Endothelial cell of umbilical vein (primary cell): ENCODE data around the gene RHBDD3. TPM values are rescaled to one million over a fixed set of nuclear protein-coding genes. Genes with fewer than 3 reads are reported as not detected.

ENCODE experiments used
- BruUV-seq: library from RNA; stranded (reverse); fragments of 400-500 nt; replicated peaks from 2 replicates; lab custom pipeline; 2021; lab: Mats Ljungman, UMichigan
- CTCF ChIA-PET: fragments of 300-600, 350-600 bp; sonication (Branson Sonifier 250); formaldehyde crosslinking; loops from one replicate; lab custom pipeline; 2021; ENCODE audit warnings: antibody characterized with exemption, inconsistent platforms; lab: Charles Lee
- POLR2A ChIA-PET: fragments of 300-600, 350-600 bp; sonication (Branson Sonifier 250); formaldehyde crosslinking; loops from one replicate; lab custom pipeline; 2021; ENCODE audit warnings: antibody characterized with exemption, inconsistent platforms; lab: Charles Lee
- DNase-seq: peaks from one replicate; pipeline ENCODE4 v3.0.0-alpha.2; 2011; ENCODE audit warnings: low read depth, low spot score
- FAIRE-seq: peaks from 2 replicates; lab custom pipeline; 2011; peaks lifted over from hg19 to GRCh38; lab: Jason Lieb, UNC
- H2AFZ ChIP-seq: 2 replicates; pipeline ENCODE4 v1.6.0; 2012; ENCODE audit warnings: low read depth, low read length, control low read depth, inconsistent platforms
- H3K27ac ChIP-seq: 2 replicates; pipeline ENCODE4 v1.5.1; 2011; ENCODE audit warnings: low read depth, mild to moderate bottlenecking, control low read depth, low read length, moderate library complexity; ENCODE audit not compliant: insufficient read depth
- H3K27me3 ChIP-seq, 2 experiments: 2 replicates each; pipeline versions ENCODE4 v1.6.0 to v1.6.1; 2011; ENCODE audit warnings: low read length in 2 of 2, mixed read lengths in 1 of 2; ENCODE audit not compliant: control insufficient read depth in 2 of 2, insufficient read depth in 2 of 2
- H3K36me3 ChIP-seq, 2 experiments: 2 replicates in 1 of 2; 3 replicates in 1 of 2; pipeline ENCODE4 v1.5.1; 2011; ENCODE audit warnings: low read length in 2 of 2, mild to moderate bottlenecking in 1 of 2, moderate library complexity in 1 of 2; ENCODE audit not compliant: control insufficient read depth in 2 of 2, insufficient read depth in 2 of 2; ENCODE audit errors: extremely low read depth in 1 of 2
- H3K4me1 ChIP-seq: 3 replicates; pipeline ENCODE4 v1.5.1; 2011; ENCODE audit warnings: mild to moderate bottlenecking, low read length; ENCODE audit not compliant: control insufficient read depth, insufficient read depth; ENCODE audit errors: extremely low read depth
- H3K4me2 ChIP-seq: 2 replicates; pipeline ENCODE4 v1.6.1; 2011; ENCODE audit warnings: low read length, control low read depth, mixed read lengths; ENCODE audit not compliant: insufficient read depth
- H3K4me3 ChIP-seq, 3 experiments: fragments of 200-600 bp in 1 of 3; sonication (generic), shearing (Covaris generic) in 1 of 3; replicated peaks in 1 of 3; 2 replicates each; pipeline ENCODE4 v1.5.1; 2011 to 2016; ENCODE audit warnings: control low read depth in 3 of 3, low read length in 3 of 3, mild to moderate bottlenecking in 2 of 3, inconsistent platforms in 1 of 3, low read depth in 1 of 3, moderate library complexity in 1 of 3; ENCODE audit not compliant: insufficient read depth in 1 of 3
- H3K79me2 ChIP-seq: 2 replicates; pipeline ENCODE4 v1.6.0; 2012; ENCODE audit warnings: low read length, inconsistent platforms; ENCODE audit not compliant: control insufficient read depth, insufficient read depth
- H3K9ac ChIP-seq: replicated peaks from 2 replicates; pipeline ENCODE3; 2011; ENCODE audit warnings: low read length, control low read depth; ENCODE audit not compliant: insufficient read depth; ENCODE audit errors: extremely low read depth
- H3K9me1 ChIP-seq: replicated peaks from 3 replicates; pipeline ENCODE4 v1.6.0; 2011; ENCODE audit warnings: mild to moderate bottlenecking, low read length; ENCODE audit not compliant: control insufficient read depth, insufficient read depth; ENCODE audit errors: extremely low read depth
- H3K9me3 ChIP-seq: replicated peaks from 2 replicates; pipeline ENCODE4 v1.5.1; 2012; ENCODE audit warnings: low read length, inconsistent platforms; ENCODE audit not compliant: control insufficient read depth, insufficient read depth
- H4K20me1 ChIP-seq: replicated peaks from 2 replicates; pipeline ENCODE3; 2011; ENCODE audit warnings: mild to moderate bottlenecking, low read length; ENCODE audit not compliant: control insufficient read depth, insufficient read depth; ENCODE audit errors: extremely low read depth
- CTCF ChIP-seq, 2 donors: IDR thresholded peaks; 1 replicate in 1 of 2; 2 replicates in 1 of 2; pipeline ENCODE4 v1.5.1; 2011; ENCODE audit warnings: low read length in 2 of 2, mild to moderate bottlenecking in 2 of 2, moderate library complexity in 2 of 2, control low read depth in 1 of 2, inconsistent platforms in 1 of 2, low read depth in 1 of 2; ENCODE audit not compliant: insufficient read depth in 1 of 2; ENCODE audit errors: extremely low read depth in 1 of 2
- FOS ChIP-seq: IDR thresholded peaks from 2 replicates; pipeline ENCODE4 v1.6.1; 2011; ENCODE audit warnings: mild to moderate bottlenecking, low read length, moderate library complexity, borderline replicate concordance; ENCODE audit not compliant: insufficient read depth
- GATA2 ChIP-seq: IDR thresholded peaks from 2 replicates; pipeline ENCODE4 v1.7.0; 2011; ENCODE audit warnings: low read depth, mild to moderate bottlenecking, moderate library complexity, mixed read lengths, low read length; ENCODE audit not compliant: insufficient read length, insufficient read depth
- MAX ChIP-seq: IDR thresholded peaks from 2 replicates; pipeline ENCODE4 v1.6.1; 2011; ENCODE audit not compliant: insufficient read depth, insufficient read length
- POLR2A ChIP-seq: IDR thresholded peaks from 2 replicates; pipeline ENCODE4 v1.6.1; 2012; ENCODE audit warnings: low read depth, mild to moderate bottlenecking, control low read depth, low read length
- POLR2AphosphoS5 ChIP-seq: IDR thresholded peaks from 2 replicates; pipeline ENCODE4 v1.6.1; 2012; ENCODE audit warnings: low read depth, mild to moderate bottlenecking, control low read depth, low read length, moderate library complexity; ENCODE audit not compliant: insufficient read depth
- dilution Hi-C: fragments of 300-500 bp; cut with MboI; formaldehyde crosslinking; loops from one replicate; pipeline ENCODE4 v1.15.0; 2019; ENCODE audit warnings: low sequenced_read_pairs; ENCODE audit not compliant: extremely low pct_ligation_motif_present
- intact Hi-C: fragments of 100-400 bp; cut with micrococcal nuclease; formaldehyde crosslinking; loops from one replicate; pipeline ENCODE4 v1.10.0; 2022
- polyA plus RNA-seq, 4 experiments: library from polyadenylated mRNA; depleted of rRNA in 3 of 4; stranded (reverse) in 3 of 4; unstranded in 1 of 4; fragments of >200 nt; gene quantifications; 2 replicates each; pipeline versions ENCODE4 v1.2.1 to v1.2.3, GENCODE V29; 2011 to 2012; ENCODE audit warnings: missing spikeins in 1 of 4
- total RNA-seq: library from RNA; stranded (reverse); gene quantifications from 2 replicates; pipeline ENCODE4 v1.2.3, GENCODE V29; 2021

RHBDD3 gene
- total and polyA plus RNA-seq, 2 donors (not counting 3 experiments of a cell fraction or from before 2014, with no cell fraction given) = 31.3 to 37.2 TPM

- H3K9me3 ChIP-seq = no peaks in the 10 kb centered on the region
- H2AFZ ChIP-seq = no peak overlapping the region
- H3K27ac ChIP-seq = peak overlapping the region; percentile 100
- H3K4me1 ChIP-seq = peaks cover 40% of the 10 kb centered on the region
- peak overlapping the region; percentile 75 to 85 (median 84) for H3K4me3 ChIP-seq
- ChIA-PET CTCF (no interaction called here), POLR2A (no interaction called here)
- H3K9ac ChIP-seq = peak overlapping the region; percentile 100
- TSS peak; percentile 16 for BruUV-seq
- no peaks in the 10 kb centered on the region for H3K9me1 ChIP-seq
- peak overlapping the region; percentile 89 for H3K4me2 ChIP-seq
- DNase-seq (no peak), FAIRE-seq (no peak)
- H3K27me3 ChIP-seq = no peaks in the 10 kb centered on the region
- intact Hi-C loops = loop anchor here (5.0 kb wide), 1 partner anchor 38 kb away; the partner anchor contains the start of gene GAS2L1
- dilution Hi-C loops = no loop called here
- peaks cover 12 to 29% of the 10 kb centered on the region in 2 experiments for H3K36me3 ChIP-seq
- TF ChIP-seq FOS (no peak), CTCF (IDR thresholded peaks at IDR 0.05; ENCODE audit: extremely low read depth in 1 of 2, insufficient read depth in 1 of 2, low read depth in 1 of 2, low read length in 2 of 2) (no peak), MAX (no peak), POLR2AphosphoS5 (no peak), GATA2 (no peak), POLR2A (no peak)
- peaks cover 19% of the 10 kb centered on the region for H4K20me1 ChIP-seq
- H3K79me2 ChIP-seq = peaks cover 79% of the 10 kb centered on the region
Observed at GRCh38 chr22:29269230-29269604, 1.4 kb upstream of the RHBDD3 start.
